GM12892 (cell line): ENCODE results near the gene EPHB3.

Experiments used
- DNase-seq: peaks from one replicate; pipeline ENCODE4 v3.0.0; 2011; ENCODE audit not compliant: insufficient read length
- FAIRE-seq: peaks from 2 replicates; lab custom pipeline; 2011; peaks lifted over from hg19 to GRCh38; lab: Jason Lieb, UNC
- POLR2A ChIP-seq: IDR thresholded peaks from 2 replicates; pipeline ENCODE4 v1.6.1; 2011; ENCODE audit warnings: low read depth, low read length, control low read depth
- POLR2AphosphoS5 ChIP-seq: IDR thresholded peaks from 2 replicates; pipeline ENCODE4 v1.6.1; 2011; ENCODE audit warnings: low read depth, low read length, control low read depth
- TAF1 ChIP-seq: IDR thresholded peaks from 2 replicates; pipeline ENCODE4 v1.6.1; 2011; ENCODE audit warnings: low read depth, mild to moderate bottlenecking, control low read depth, low read length, borderline replicate concordance

The EPHB3 gene

GRCh38 chr3:184559336-184559735, 2.2 kb upstream of the EPHB3 start:
- TF ChIP-seq POLR2A (no peak), TAF1 (no peak), POLR2AphosphoS5 (no peak)
- FAIRE-seq (no peak), DNase-seq (no peak)

GRCh38 chr3:184560531-184560930, 1.1 kb upstream of the EPHB3 start:
- DNase-seq, result no peak

GRCh38 chr3:184561913-184562877, 610 bp downstream of the EPHB3 start:
- DNase-seq (peak; percentile 41), FAIRE-seq (no peak)
- TF ChIP-seq POLR2A (no peak), POLR2AphosphoS5 (no peak), TAF1 (no peak)

More at GRCh38 chr3:184560531-184560930, 1.1 kb upstream of the EPHB3 start:
- no peak for FAIRE-seq
- no peak for TF ChIP-seq POLR2A
- TF ChIP-seq TAF1, result no peak
- no peak for TF ChIP-seq POLR2AphosphoS5

GRCh38 chr3:184562878-184563560, 1.4 kb downstream of the EPHB3 start:
- DNase-seq (no peak), FAIRE-seq (no peak)
- TF ChIP-seq POLR2A, result no peak
- no peak for TF ChIP-seq POLR2AphosphoS5
- TF ChIP-seq TAF1, result no peak

GRCh38 chr3:184563561-184563925, 2.0 kb downstream of the EPHB3 start:
- DNase-seq, result no peak
- FAIRE-seq, result no peak
- TF ChIP-seq TAF1, result no peak
- no peak for TF ChIP-seq POLR2AphosphoS5

- DNase-seq, result no peak
- FAIRE-seq, result no peak
- no peak for TF ChIP-seq POLR2A
- TF ChIP-seq POLR2AphosphoS5, result no peak
- no peak for TF ChIP-seq TAF1
Measured at GRCh38 chr3:184563941-184564684, 2.5 kb downstream of the EPHB3 start.

GRCh38 chr3:184564685-184565385, 3.2 kb downstream of the EPHB3 start:
- FAIRE-seq (no peak), DNase-seq (no peak)

GRCh38 chr3:184565421-184566211, 4.0 kb downstream of the EPHB3 start:
- DNase-seq, result no peak
- TF ChIP-seq TAF1 (no peak), POLR2A (no peak), POLR2AphosphoS5 (no peak)
- FAIRE-seq, result no peak

More at GRCh38 chr3:184564685-184565385, 3.2 kb downstream of the EPHB3 start:
- TF ChIP-seq TAF1 (no peak), POLR2AphosphoS5 (no peak), POLR2A (no peak)

- FAIRE-seq, result no peak
- no peak for DNase-seq
- no peak for TF ChIP-seq POLR2A
- no peak for TF ChIP-seq TAF1
- TF ChIP-seq POLR2AphosphoS5, result no peak
Measured at GRCh38 chr3:184566441-184567414, 5.1 kb downstream of the EPHB3 start.
